Testis (tissue), 2 donors: Measurements from ENCODE around the gene EPRS1.

Experiments
- POLR2A ChIP-seq: fragments of 450-650 bp; IDR thresholded peaks from one replicate; pipeline ENCODE4 v1.6.1; 2017; ENCODE audit warnings: antibody characterized with exemption, mild to moderate bottlenecking, moderate library complexity
- TF ChIP-seq, protein P1 (sequence below), 3 experiments: fragments of 450-650 bp in 2 of 3; fragments of 200-600 bp in 1 of 3; sonication (generic) in 1 of 3; IDR thresholded peaks; one replicate each; pipeline ENCODE4 v1.5.1; 2016 to 2019; ENCODE audit warnings: antibody characterized with exemption in 3 of 3, mild to moderate bottlenecking in 2 of 3, moderate library complexity in 1 of 3

- TF ChIP-seq POLR2A = no peak
- TF ChIP-seq, protein P1, sequence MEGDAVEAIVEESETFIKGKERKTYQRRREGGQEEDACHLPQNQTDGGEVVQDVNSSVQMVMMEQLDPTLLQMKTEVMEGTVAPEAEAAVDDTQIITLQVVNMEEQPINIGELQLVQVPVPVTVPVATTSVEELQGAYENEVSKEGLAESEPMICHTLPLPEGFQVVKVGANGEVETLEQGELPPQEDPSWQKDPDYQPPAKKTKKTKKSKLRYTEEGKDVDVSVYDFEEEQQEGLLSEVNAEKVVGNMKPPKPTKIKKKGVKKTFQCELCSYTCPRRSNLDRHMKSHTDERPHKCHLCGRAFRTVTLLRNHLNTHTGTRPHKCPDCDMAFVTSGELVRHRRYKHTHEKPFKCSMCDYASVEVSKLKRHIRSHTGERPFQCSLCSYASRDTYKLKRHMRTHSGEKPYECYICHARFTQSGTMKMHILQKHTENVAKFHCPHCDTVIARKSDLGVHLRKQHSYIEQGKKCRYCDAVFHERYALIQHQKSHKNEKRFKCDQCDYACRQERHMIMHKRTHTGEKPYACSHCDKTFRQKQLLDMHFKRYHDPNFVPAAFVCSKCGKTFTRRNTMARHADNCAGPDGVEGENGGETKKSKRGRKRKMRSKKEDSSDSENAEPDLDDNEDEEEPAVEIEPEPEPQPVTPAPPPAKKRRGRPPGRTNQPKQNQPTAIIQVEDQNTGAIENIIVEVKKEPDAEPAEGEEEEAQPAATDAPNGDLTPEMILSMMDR (IDR thresholded peaks at IDR 0.05) = no peak
Measured at GRCh38 chr1:220060876-220061275, 14.6 kb upstream of the EPRS1 start.
